MM.1S (cell line): ENCODE results near the gene OR51S1.

Source experiments
- EZH2 ChIP-seq: fragments of 300-600 bp; sonication (generic); optimal IDR thresholded peaks from 2 replicates; pipeline ENCODE3; 2017; ENCODE audit warnings: low read depth, mild to moderate bottlenecking, antibody characterized with exemption, low read length, mixed read lengths
- TF ChIP-seq, protein P1 (sequence below): fragments of 300-600 bp; sonication (generic); IDR thresholded peaks from 2 replicates; pipeline ENCODE4 v1.5.1; 2016; ENCODE audit warnings: antibody characterized with exemption, low read length, mixed read lengths

DNA sequence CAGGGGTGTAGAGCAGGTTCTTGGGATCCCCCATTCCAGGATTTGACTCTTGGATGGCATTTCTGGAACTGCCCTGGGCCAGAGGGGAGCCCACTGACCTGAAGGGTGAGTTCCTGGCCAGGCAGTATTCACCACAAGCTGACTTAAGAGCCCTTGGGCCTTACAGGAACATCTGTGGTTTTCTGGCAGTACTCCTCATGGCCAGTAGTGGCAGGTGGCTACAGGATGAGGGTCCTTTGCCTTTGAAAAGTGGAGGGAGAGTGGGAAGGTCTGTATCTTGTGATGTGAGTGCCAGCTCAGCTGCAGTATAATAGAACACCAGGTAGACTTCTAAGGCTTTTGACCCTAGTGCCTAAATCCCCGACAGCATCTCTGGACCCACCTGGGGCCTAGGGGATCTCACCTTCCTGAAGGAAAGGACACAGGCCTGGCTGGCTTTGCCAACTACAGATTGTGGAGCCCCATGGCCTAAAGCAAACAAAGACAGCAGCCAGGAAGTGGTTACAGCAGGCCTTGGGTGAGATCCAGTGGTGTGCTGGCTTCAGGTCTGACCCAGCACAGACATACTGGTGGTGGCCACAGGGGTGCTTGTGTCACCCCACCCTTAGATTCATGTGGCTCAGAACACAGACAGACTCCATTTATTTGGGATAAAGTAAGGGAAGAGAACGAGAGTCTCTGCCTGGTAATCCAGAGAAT is 9.0 kb downstream of the OR51S1 start:
- TF ChIP-seq, protein P1, sequence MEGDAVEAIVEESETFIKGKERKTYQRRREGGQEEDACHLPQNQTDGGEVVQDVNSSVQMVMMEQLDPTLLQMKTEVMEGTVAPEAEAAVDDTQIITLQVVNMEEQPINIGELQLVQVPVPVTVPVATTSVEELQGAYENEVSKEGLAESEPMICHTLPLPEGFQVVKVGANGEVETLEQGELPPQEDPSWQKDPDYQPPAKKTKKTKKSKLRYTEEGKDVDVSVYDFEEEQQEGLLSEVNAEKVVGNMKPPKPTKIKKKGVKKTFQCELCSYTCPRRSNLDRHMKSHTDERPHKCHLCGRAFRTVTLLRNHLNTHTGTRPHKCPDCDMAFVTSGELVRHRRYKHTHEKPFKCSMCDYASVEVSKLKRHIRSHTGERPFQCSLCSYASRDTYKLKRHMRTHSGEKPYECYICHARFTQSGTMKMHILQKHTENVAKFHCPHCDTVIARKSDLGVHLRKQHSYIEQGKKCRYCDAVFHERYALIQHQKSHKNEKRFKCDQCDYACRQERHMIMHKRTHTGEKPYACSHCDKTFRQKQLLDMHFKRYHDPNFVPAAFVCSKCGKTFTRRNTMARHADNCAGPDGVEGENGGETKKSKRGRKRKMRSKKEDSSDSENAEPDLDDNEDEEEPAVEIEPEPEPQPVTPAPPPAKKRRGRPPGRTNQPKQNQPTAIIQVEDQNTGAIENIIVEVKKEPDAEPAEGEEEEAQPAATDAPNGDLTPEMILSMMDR, result no peak
- no peak for TF ChIP-seq EZH2
